Measurements from ENCODE around the gene CFAP99. TPM values are rescaled to one million over a fixed set of nuclear protein-coding genes. Genes with fewer than 3 reads are reported as not detected.
A peak's percentile ranks its signal among the peaks of the same experiment; 100 is the strongest.

CFAP99 gene
- total and polyA plus RNA-seq, 2 donors (not counting 1 experiment from before 2014, with no cell fraction given): under 0.01 TPM; not detected in 1

- Histone ChIP-seq H3K4me1 (ENCODE audit: control insufficient read depth, extremely low read depth, insufficient read depth, low read length) (no peaks in the 10 kb centered on the region), H3K27ac (ENCODE audit: insufficient read depth, low read length) (no peak overlapping the region), H3K4me3 (replicated peaks in 1 of 4; ENCODE audit: control extremely low read depth in 1 of 4, insufficient read depth in 1 of 4, low read depth in 3 of 4, low read length in 4 of 4) (no peak overlapping the region), H4K20me1 (ENCODE audit: control insufficient read depth, extremely low read depth, insufficient read depth, low read length) (no peaks in the 10 kb centered on the region), H3K4me2 (ENCODE audit: extremely low read depth, insufficient read depth, low read length) (no peak overlapping the region), H3K9ac (ENCODE audit: insufficient read depth, low read length) (no peak overlapping the region), H3K9me3 (ENCODE audit: control insufficient read depth, insufficient read depth, low read depth, low read length) (no peaks in the 10 kb centered on the region), H3K36me3 (ENCODE audit: control insufficient read depth, insufficient read depth, low read length) (no peaks in the 10 kb centered on the region), H2AFZ (ENCODE audit: low read length) (no peak overlapping the region), H3K79me2 (ENCODE audit: control insufficient read depth, insufficient read depth, low read length) (no peaks in the 10 kb centered on the region), H3K27me3 (ENCODE audit: control insufficient read depth, insufficient read depth, low read length) (no peaks in the 10 kb centered on the region)
- no peak for TF ChIP-seq EZH2 (IDR thresholded peaks at IDR 0.05; ENCODE audit: low read length, missing control alignments)
- TF ChIP-seq CTCF (conservative IDR thresholded peaks at IDR 0.05 in 1 of 2, IDR thresholded peaks at IDR 0.05 in 1 of 2; ENCODE audit: low read depth in 1 of 2, low read length in 2 of 2): no peak
- no peak for DNase-seq (ENCODE audit: low read depth in 2 of 2)
These were observed 27.9 kb upstream of the CFAP99 start for GRCh38 chr4:2390784-2391421.

GRCh38 chr4:2393353-2394270 is 25.1 kb upstream of the CFAP99 start:
- DNase-seq (ENCODE audit: low read depth in 2 of 2): no peak
- H3K4me1 ChIP-seq (ENCODE audit: control insufficient read depth, extremely low read depth, insufficient read depth, low read length): no peaks in the 10 kb centered on the region
- H3K79me2 ChIP-seq (ENCODE audit: control insufficient read depth, insufficient read depth, low read length): no peaks in the 10 kb centered on the region
- no peaks in the 10 kb centered on the region for H4K20me1 ChIP-seq (ENCODE audit: control insufficient read depth, extremely low read depth, insufficient read depth, low read length)
- H2AFZ ChIP-seq (ENCODE audit: low read length): peak overlapping the region; percentile 14
- no peaks in the 10 kb centered on the region for H3K27me3 ChIP-seq (ENCODE audit: control insufficient read depth, insufficient read depth, low read length)
- no peak overlapping the region for H3K9ac ChIP-seq (ENCODE audit: insufficient read depth, low read length)
- peak overlapping the region in 1 of 4 experiments; percentile 14 for H3K4me3 ChIP-seq (replicated peaks in 1 of 4; ENCODE audit: control extremely low read depth in 1 of 4, insufficient read depth in 1 of 4, low read depth in 3 of 4, low read length in 4 of 4)
- no peak overlapping the region for H3K27ac ChIP-seq (ENCODE audit: insufficient read depth, low read length)
- H3K4me2 ChIP-seq (ENCODE audit: extremely low read depth, insufficient read depth, low read length): no peak overlapping the region
- TF ChIP-seq EZH2 (IDR thresholded peaks at IDR 0.05; ENCODE audit: low read length, missing control alignments) (no peak), CTCF (conservative IDR thresholded peaks at IDR 0.05 in 1 of 2, IDR thresholded peaks at IDR 0.05 in 1 of 2; ENCODE audit: low read depth in 1 of 2, low read length in 2 of 2) (no peak)
- H3K36me3 ChIP-seq (ENCODE audit: control insufficient read depth, insufficient read depth, low read length): no peaks in the 10 kb centered on the region
- H3K9me3 ChIP-seq (ENCODE audit: control insufficient read depth, insufficient read depth, low read depth, low read length): no peaks in the 10 kb centered on the region

- no peak for DNase-seq (ENCODE audit: low read depth in 2 of 2)
- H3K9ac ChIP-seq (ENCODE audit: insufficient read depth, low read length): no peak overlapping the region
- TF ChIP-seq EZH2 (IDR thresholded peaks at IDR 0.05; ENCODE audit: low read length, missing control alignments) (no peak), CTCF (conservative IDR thresholded peaks at IDR 0.05 in 1 of 2, IDR thresholded peaks at IDR 0.05 in 1 of 2; ENCODE audit: low read depth in 1 of 2, low read length in 2 of 2) (no peak)
- H4K20me1 ChIP-seq (ENCODE audit: control insufficient read depth, extremely low read depth, insufficient read depth, low read length): no peaks in the 10 kb centered on the region
- no peak overlapping the region for H3K27ac ChIP-seq (ENCODE audit: insufficient read depth, low read length)
- no peaks in the 10 kb centered on the region for H3K79me2 ChIP-seq (ENCODE audit: control insufficient read depth, insufficient read depth, low read length)
- no peaks in the 10 kb centered on the region for H3K4me1 ChIP-seq (ENCODE audit: control insufficient read depth, extremely low read depth, insufficient read depth, low read length)
- H3K4me3 ChIP-seq (replicated peaks in 1 of 4; ENCODE audit: control extremely low read depth in 1 of 4, insufficient read depth in 1 of 4, low read depth in 3 of 4, low read length in 4 of 4): no peak overlapping the region
- no peak overlapping the region for H2AFZ ChIP-seq (ENCODE audit: low read length)
- H3K4me2 ChIP-seq (ENCODE audit: extremely low read depth, insufficient read depth, low read length): no peak overlapping the region
- no peaks in the 10 kb centered on the region for H3K27me3 ChIP-seq (ENCODE audit: control insufficient read depth, insufficient read depth, low read length)
- H3K9me3 ChIP-seq (ENCODE audit: control insufficient read depth, insufficient read depth, low read depth, low read length): no peaks in the 10 kb centered on the region
- no peaks in the 10 kb centered on the region for H3K36me3 ChIP-seq (ENCODE audit: control insufficient read depth, insufficient read depth, low read length)
These were observed 24.2 kb upstream of the CFAP99 start for GRCh38 chr4:2394528-2394927.

All from fibroblast of lung (primary cell).